Stimulated activated CD8-positive, alpha-beta memory T cell treated with anti-CD3 and anti-CD28 coated beads, Interleukin-15, amount 100 ng/mL, for 24 hours (primary cell): ENCODE measurements around the gene PLCG2.
"Not testable (repeated sequence)": the region's sequence is repeated elsewhere in the genome, so short reads cannot be mapped to it uniquely, and the experiment has no call there.

Experiments
- DNase-seq: peaks from one replicate; pipeline ENCODE4 v3.0.0-alpha.2; 2020; ENCODE audit warnings: low read depth

Gene PLCG2

GRCh38 chr16:81997738-81998137, 218.6 kb downstream of the PLCG2 start:
- DNase-seq, result no peak

GRCh38 chr16:82002831-82003230, 223.7 kb downstream of the PLCG2 start:
- no peak for DNase-seq

- DNase-seq, result no peak
Measured at GRCh38 chr16:82004601-82005000, 225.5 kb downstream of the PLCG2 start.

GRCh38 chr16:82005027-82005830, 226.1 kb downstream of the PLCG2 start:
- no peak for DNase-seq

- DNase-seq, result no peak
Measured at GRCh38 chr16:82006036-82006435, 226.9 kb downstream of the PLCG2 start.

GRCh38 chr16:82007189-82007588, 228.1 kb downstream of the PLCG2 start:
- no peak for DNase-seq

GRCh38 chr16:82008957-82009592, 230.0 kb downstream of the PLCG2 start:
- no peak for DNase-seq

- not testable (repeated sequence) for DNase-seq
Measured at GRCh38 chr16:82009789-82010188, 230.7 kb downstream of the PLCG2 start.

- no peak for DNase-seq
Measured at GRCh38 chr16:82010649-82011048, 231.6 kb downstream of the PLCG2 start.

GRCh38 chr16:82011199-82011641, 232.1 kb downstream of the PLCG2 start, which contains the start of gene SDR42E1:
Gene SDR42E1, minus strand, starts transcription at chr16:82011470. Its CDS starts 10,612 bp downstream, at chr16:82000858.
- peak; percentile 13 for DNase-seq
